ENCODE data around the gene NOVA1.

NOVA1 gene

GRCh38 chr14:26443654-26444053, 154.2 kb downstream of the NOVA1 start:
- no peak for DNase-seq

GRCh38 chr14:26429205-26429604, 168.6 kb downstream of the NOVA1 start:
- no peak for DNase-seq

GRCh38 chr14:26427097-26427496, 170.7 kb downstream of the NOVA1 start:
- DNase-seq = no peak

- DNase-seq = no peak
Observed at GRCh38 chr14:26424537-26424936, 173.3 kb downstream of the NOVA1 start.

GRCh38 chr14:26415618-26416123, 182.2 kb downstream of the NOVA1 start:
- DNase-seq = no peak

GRCh38 chr14:26414926-26415325, 182.9 kb downstream of the NOVA1 start:
- DNase-seq = no peak

GRCh38 chr14:26414103-26414502, 183.7 kb downstream of the NOVA1 start:
- DNase-seq = no peak

- no peak for DNase-seq
Observed at GRCh38 chr14:26412421-26412820, 185.4 kb downstream of the NOVA1 start.

- DNase-seq = no peak
Observed at GRCh38 chr14:26410189-26410685, 187.6 kb downstream of the NOVA1 start.

- no peak for DNase-seq
Observed at GRCh38 chr14:26404927-26405326, 192.9 kb downstream of the NOVA1 start.

- no peak for DNase-seq
Observed at GRCh38 chr14:26403760-26404159, 194.1 kb downstream of the NOVA1 start.

GRCh38 chr14:26402126-26402525, 195.7 kb downstream of the NOVA1 start:
- DNase-seq = no peak

GRCh38 chr14:26401179-26401968, 196.5 kb downstream of the NOVA1 start:
- DNase-seq = no peak

- DNase-seq = no peak
Observed at GRCh38 chr14:26400373-26400772, 197.5 kb downstream of the NOVA1 start.

GRCh38 chr14:26398616-26399015, 199.2 kb downstream of the NOVA1 start:
- DNase-seq = no peak
